Tibial nerve (tissue), 4 donors: ENCODE data around the gene RNF149.
A peak's percentile ranks its signal among the peaks of the same experiment; 100 is the strongest.

Experiments
- EP300 ChIP-seq, 2 donors: sonication (generic); formaldehyde crosslinking; IDR thresholded peaks; one replicate each; pipeline ENCODE4 v1.6.1; 2017; ENCODE audit warnings: antibody characterized with exemption in 2 of 2, mild to moderate bottlenecking in 1 of 2
- TF ChIP-seq, protein P1 (sequence below), 5 experiments: fragments of 200-600 bp in 3 of 5; fragments of 450-650 bp in 2 of 5; sonication (generic) in 3 of 5; IDR thresholded peaks; one replicate each; pipeline ENCODE4 v1.5.1; 2016 to 2019; ENCODE audit warnings: antibody characterized with exemption in 5 of 5, mild to moderate bottlenecking in 3 of 5, moderate library complexity in 2 of 5

DNA sequence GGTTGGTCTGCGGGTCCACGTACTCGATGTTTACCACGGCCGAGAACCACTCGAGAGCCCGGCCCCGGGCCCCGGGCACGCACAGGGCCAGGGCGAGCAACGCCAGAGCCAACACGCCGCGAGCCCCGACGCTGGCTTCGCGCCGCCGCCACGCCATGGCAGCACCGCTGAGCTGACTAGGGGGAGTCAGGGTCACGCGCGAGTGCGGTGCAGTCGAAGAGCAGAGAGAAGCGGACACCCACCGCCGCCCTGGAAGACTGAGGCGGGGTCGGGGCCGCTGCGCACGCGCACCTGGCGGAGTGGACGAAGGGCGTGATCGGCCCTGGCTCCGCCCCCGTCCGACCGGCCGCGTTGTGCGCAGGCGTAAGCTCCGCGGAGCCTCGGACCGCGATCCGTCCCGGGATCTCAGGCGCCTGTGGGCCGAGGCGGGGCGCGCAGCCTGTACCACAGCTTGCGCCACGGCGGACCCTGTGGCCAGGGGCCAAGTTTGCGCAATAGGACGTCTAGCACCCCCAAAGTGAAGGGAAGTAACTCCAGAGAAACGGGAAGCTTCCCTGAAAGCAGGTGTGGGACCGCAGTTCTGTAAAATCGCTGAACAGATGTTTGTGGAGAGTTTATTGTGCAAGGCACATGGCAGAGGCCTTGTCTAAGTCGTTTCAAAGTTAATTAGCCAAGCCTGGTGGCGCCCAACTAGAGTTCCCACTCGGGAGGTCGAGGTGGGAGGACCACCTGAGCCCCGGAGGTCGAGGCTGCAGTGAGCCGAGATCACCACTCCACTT, at the start of gene RNF149:
- TF ChIP-seq, protein P1, sequence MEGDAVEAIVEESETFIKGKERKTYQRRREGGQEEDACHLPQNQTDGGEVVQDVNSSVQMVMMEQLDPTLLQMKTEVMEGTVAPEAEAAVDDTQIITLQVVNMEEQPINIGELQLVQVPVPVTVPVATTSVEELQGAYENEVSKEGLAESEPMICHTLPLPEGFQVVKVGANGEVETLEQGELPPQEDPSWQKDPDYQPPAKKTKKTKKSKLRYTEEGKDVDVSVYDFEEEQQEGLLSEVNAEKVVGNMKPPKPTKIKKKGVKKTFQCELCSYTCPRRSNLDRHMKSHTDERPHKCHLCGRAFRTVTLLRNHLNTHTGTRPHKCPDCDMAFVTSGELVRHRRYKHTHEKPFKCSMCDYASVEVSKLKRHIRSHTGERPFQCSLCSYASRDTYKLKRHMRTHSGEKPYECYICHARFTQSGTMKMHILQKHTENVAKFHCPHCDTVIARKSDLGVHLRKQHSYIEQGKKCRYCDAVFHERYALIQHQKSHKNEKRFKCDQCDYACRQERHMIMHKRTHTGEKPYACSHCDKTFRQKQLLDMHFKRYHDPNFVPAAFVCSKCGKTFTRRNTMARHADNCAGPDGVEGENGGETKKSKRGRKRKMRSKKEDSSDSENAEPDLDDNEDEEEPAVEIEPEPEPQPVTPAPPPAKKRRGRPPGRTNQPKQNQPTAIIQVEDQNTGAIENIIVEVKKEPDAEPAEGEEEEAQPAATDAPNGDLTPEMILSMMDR (IDR thresholded peaks at IDR 0.05), result peak in 3 of 5 experiments; percentile 12 to 62 (median 61)
- TF ChIP-seq EP300 (IDR thresholded peaks at IDR 0.05), result peak; percentile 56 to 97
